Measurements from ENCODE around the gene BPIFA1.

GRCh38 chr20:33280000-33280680 lies 44.3 kb downstream of the BPIFA1 start:
- no peak for TF ChIP-seq CTCF (conservative IDR thresholded peaks at IDR 0.05; ENCODE audit: low read depth, low read length)
- TF ChIP-seq EZH2phosphoT487 (IDR thresholded peaks at IDR 0.05; ENCODE audit: borderline replicate concordance, low read length), result no peak

Data from PC-3 (cell line).